GM12878 (cell line): ENCODE measurements around the gene GGT7. TPM values are rescaled to one million over a fixed set of nuclear protein-coding genes. Genes with fewer than 3 reads are reported as not detected.
A peak's percentile ranks its signal among the peaks of the same experiment; 100 is the strongest.

Source experiments
- BHLHE40 ChIP-seq, 2 experiments: fragments of 450-650 bp in 1 of 2; IDR thresholded peaks; 2 replicates each; pipeline ENCODE4 v1.6.1; 2011 to 2017; ENCODE audit warnings: low read depth in 2 of 2, borderline replicate concordance in 1 of 2, improper control_type of control experiment in 1 of 2, low read length in 1 of 2, mild to moderate bottlenecking in 1 of 2
- CHD4 ChIP-seq: fragments of 200-600 bp; sonication (generic); IDR thresholded peaks from 2 replicates; pipeline ENCODE4 v1.6.1; 2016; ENCODE audit warnings: mild to moderate bottlenecking
- HDAC2 ChIP-seq: fragments of 200-600 bp; sonication (generic); IDR thresholded peaks from 2 replicates; pipeline ENCODE4 v1.6.1; 2017
- HDGF ChIP-seq: fragments of 450-650 bp; IDR thresholded peaks from 2 replicates; pipeline ENCODE4 v1.6.1; 2016; ENCODE audit warnings: antibody characterized with exemption
- IKZF1 ChIP-seq: fragments of 450-650 bp; conservative IDR thresholded peaks from 2 replicates; pipeline ENCODE4 v1.6.1; 2017; ENCODE audit warnings: antibody characterized with exemption, mild to moderate bottlenecking
- LARP7 ChIP-seq: fragments of 450-650 bp; IDR thresholded peaks from 2 replicates; pipeline ENCODE4 v1.6.1; 2017; ENCODE audit warnings: mild to moderate bottlenecking
- MEF2A ChIP-seq: IDR thresholded peaks from 2 replicates; pipeline ENCODE4 v1.6.1; 2011; ENCODE audit warnings: low read depth, mild to moderate bottlenecking, low read length, moderate library complexity; ENCODE audit not compliant: insufficient read depth
- NBN ChIP-seq: fragments of 450-650 bp; IDR thresholded peaks from 2 replicates; pipeline ENCODE4 v1.6.1; 2016
- NFXL1 ChIP-seq: fragments of 450-650 bp; IDR thresholded peaks from 2 replicates; pipeline ENCODE4 v1.6.1; 2017; ENCODE audit warnings: antibody characterized with exemption, mild to moderate bottlenecking, borderline replicate concordance
- NR2C1 ChIP-seq: fragments of 450-650 bp; IDR thresholded peaks from 2 replicates; pipeline ENCODE4 v1.6.1; 2017; ENCODE audit warnings: antibody characterized with exemption, mild to moderate bottlenecking, moderate library complexity
- POLR2AphosphoS5 ChIP-seq: IDR thresholded peaks from 2 replicates; pipeline ENCODE4 v1.6.1; 2011; ENCODE audit warnings: mild to moderate bottlenecking, low read length, inconsistent platforms
- RB1 ChIP-seq: fragments of 450-650 bp; formaldehyde crosslinking; IDR thresholded peaks from 2 replicates; pipeline ENCODE4 v1.6.1; 2017; ENCODE audit warnings: mild to moderate bottlenecking, borderline replicate concordance
- RBBP5 ChIP-seq: fragments of 200-600 bp; sonication (generic); conservative IDR thresholded peaks from 2 replicates; pipeline ENCODE4 v1.6.1; 2016
- SMC3 ChIP-seq: IDR thresholded peaks from 2 replicates; pipeline ENCODE4 v1.6.1; 2011; ENCODE audit warnings: low read length, improper control_type of control experiment, borderline replicate concordance
- TCF12 ChIP-seq: IDR thresholded peaks from 2 replicates; pipeline ENCODE4 v1.6.1; 2011; ENCODE audit warnings: low read depth, mild to moderate bottlenecking, low read length
- WRNIP1 ChIP-seq: IDR thresholded peaks from 2 replicates; pipeline ENCODE4 v1.6.1; 2011; ENCODE audit warnings: low read depth, low read length, improper control_type of control experiment, borderline replicate concordance
- ZNF274 ChIP-seq: IDR thresholded peaks from one replicate; pipeline ENCODE4 v1.8.0; 2011; ENCODE audit not compliant: insufficient read length, insufficient read depth
- polyA plus RNA-seq, 11 experiments: library from polyadenylated mRNA; depleted of rRNA in 4 of 11; unstranded in 6 of 11; stranded (reverse) in 5 of 11; fragments of >200 nt; fragmentation: Nextera tagmentation in 4 of 11; fragmentation: Illumina TruSeq in 1 of 11; extraction: Ambion mirVana in 4 of 11; extraction: Trizol in 1 of 11; gene quantifications; 1 replicate in 1 of 11; 2 replicates in 10 of 11; pipeline versions ENCODE4 v1.2.1 to v1.2.3, GENCODE V29; 2011 to 2016; ENCODE audit warnings: inconsistent platforms in 2 of 11, missing spikeins in 2 of 11, low read depth in 1 of 11
- total RNA-seq, 4 experiments: library from RNA; depleted of rRNA in 3 of 4; stranded (reverse); fragments of >200 nt in 3 of 4; fragmentation: Illumina TruSeq in 1 of 4; extraction: Trizol in 1 of 4; gene quantifications; 2 replicates each; pipeline versions ENCODE4 v1.2.1 to v1.2.3, GENCODE V29; 2013 to 2021
- TF ChIP-seq, protein P1 (sequence below): fragments of 450-650 bp; formaldehyde crosslinking; IDR thresholded peaks from 2 replicates; pipeline ENCODE4 v1.4.0; 2022; ENCODE audit warnings: mild to moderate bottlenecking, moderate library complexity
- TF ChIP-seq, protein P2 (sequence below): fragments of 450-650 bp; IDR thresholded peaks from 2 replicates; pipeline ENCODE4 v1.6.1; 2016; ENCODE audit warnings: mild to moderate bottlenecking
- TF ChIP-seq, protein P3 (sequence below): fragments of 450-650 bp; IDR thresholded peaks from 2 replicates; pipeline ENCODE4 v1.6.1; 2017; ENCODE audit warnings: borderline replicate concordance
- TF ChIP-seq, protein P4 (sequence below): IDR thresholded peaks from 2 replicates; pipeline ENCODE4 v1.6.1; 2011; ENCODE audit warnings: mild to moderate bottlenecking, low read depth, low read length, moderate library complexity; ENCODE audit not compliant: insufficient replicate concordance
- TF ChIP-seq, protein P5 (sequence below), 3 experiments: IDR thresholded peaks in 2 of 3; conservative IDR thresholded peaks in 1 of 3; 2 replicates each; pipeline ENCODE4 v1.5.1; 2011; ENCODE audit warnings: low read depth in 3 of 3, low read length in 3 of 3, mild to moderate bottlenecking in 3 of 3, control low read depth in 2 of 3, moderate library complexity in 2 of 3, inconsistent platforms in 1 of 3, mixed read lengths in 1 of 3; ENCODE audit not compliant: control insufficient read depth in 2 of 3, insufficient read depth in 1 of 3; ENCODE audit errors: extremely low read depth in 1 of 3

The GGT7 gene
- total and polyA plus RNA-seq, 10 of the 15 experiments (the other 5 are each of a cell fraction or from before 2014, with no cell fraction given): 0.02 to 14.7 (median 5.3) TPM

DNA sequence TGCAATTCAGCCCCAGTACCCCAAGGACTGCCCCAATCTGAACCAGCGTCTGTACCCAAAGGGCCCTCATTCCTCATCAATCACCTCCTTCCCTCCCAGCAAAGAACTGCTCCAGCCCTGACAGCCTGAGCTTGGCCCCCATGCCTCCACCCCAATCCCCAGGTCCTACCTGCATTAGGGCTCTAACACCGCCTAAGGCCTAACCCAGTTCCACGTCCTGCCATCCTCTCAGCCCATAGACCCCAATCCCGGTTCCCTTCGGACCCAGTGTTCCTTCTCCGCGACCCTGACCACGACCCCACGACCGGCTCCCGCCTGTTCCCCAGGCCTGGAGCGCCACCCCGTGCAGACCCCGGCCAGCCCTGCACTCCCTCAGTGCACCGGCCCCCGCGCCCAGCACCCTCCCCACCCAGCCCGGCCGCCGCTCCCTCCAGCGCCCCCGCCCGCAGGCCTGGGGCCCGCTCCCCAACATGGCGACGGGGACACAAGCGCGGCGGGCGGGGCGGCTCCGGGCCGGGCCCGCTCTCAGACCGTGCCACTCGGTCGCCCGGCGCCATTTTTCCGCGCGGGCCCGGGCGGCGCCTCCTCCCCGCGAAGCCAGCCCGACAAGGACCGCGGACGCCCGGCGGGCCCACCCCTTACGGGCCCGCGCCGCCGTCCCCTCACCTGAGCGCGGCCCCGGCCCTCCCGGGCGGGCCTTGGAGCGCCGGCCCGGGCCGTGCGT is 47.7 kb downstream of the GGT7 start (continued):
- no peak for TF ChIP-seq RBBP5
- TF ChIP-seq POLR2AphosphoS5: no peak
- no peak for TF ChIP-seq SMC3
- no peak for TF ChIP-seq WRNIP1
- no peak for TF ChIP-seq MEF2A
- TF ChIP-seq TCF12: no peak
- peak; percentile 15 to 79; a peak in 2 of 4 replicates for TF ChIP-seq BHLHE40 (IDR thresholded peaks at IDR 0.05; ENCODE audit: borderline replicate concordance in 1 of 2, low read depth in 2 of 2, low read length in 1 of 2)
- TF ChIP-seq CHD4: no peak
- no peak for TF ChIP-seq NFXL1
- TF ChIP-seq, protein P1, sequence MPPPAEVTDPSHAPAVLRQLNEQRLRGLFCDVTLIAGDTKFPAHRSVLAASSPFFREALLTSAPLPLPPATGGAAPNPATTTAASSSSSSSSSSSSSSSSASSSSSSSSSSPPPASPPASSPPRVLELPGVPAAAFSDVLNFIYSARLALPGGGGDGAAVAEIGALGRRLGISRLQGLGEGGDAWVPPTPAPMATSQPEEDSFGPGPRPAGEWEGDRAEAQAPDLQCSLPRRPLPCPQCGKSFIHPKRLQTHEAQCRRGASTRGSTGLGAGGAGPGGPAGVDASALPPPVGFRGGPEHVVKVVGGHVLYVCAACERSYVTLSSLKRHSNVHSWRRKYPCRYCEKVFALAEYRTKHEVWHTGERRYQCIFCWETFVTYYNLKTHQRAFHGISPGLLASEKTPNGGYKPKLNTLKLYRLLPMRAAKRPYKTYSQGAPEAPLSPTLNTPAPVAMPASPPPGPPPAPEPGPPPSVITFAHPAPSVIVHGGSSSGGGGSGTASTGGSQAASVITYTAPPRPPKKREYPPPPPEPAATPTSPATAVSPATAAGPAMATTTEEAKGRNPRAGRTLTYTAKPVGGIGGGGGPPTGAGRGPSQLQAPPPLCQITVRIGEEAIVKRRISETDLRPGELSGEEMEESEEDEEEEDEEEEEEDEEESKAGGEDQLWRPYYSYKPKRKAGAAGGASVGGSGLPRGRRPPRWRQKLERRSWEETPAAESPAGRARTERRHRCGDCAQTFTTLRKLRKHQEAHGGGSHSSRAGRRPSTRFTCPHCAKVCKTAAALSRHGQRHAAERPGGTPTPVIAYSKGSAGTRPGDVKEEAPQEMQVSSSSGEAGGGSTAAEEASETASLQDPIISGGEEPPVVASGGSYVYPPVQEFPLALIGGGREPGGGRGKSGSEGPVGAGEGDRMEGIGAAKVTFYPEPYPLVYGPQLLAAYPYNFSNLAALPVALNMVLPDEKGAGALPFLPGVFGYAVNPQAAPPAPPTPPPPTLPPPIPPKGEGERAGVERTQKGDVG (CRISPR knock-in tag): no peak
- TF ChIP-seq NBN: peak; percentile 68
- no peak for TF ChIP-seq HDAC2
- no peak for TF ChIP-seq ZNF274
- 0 out of 2 replicates have a peak, but pooled peaks have one; percentile 37 for TF ChIP-seq HDGF
- TF ChIP-seq, protein P2, sequence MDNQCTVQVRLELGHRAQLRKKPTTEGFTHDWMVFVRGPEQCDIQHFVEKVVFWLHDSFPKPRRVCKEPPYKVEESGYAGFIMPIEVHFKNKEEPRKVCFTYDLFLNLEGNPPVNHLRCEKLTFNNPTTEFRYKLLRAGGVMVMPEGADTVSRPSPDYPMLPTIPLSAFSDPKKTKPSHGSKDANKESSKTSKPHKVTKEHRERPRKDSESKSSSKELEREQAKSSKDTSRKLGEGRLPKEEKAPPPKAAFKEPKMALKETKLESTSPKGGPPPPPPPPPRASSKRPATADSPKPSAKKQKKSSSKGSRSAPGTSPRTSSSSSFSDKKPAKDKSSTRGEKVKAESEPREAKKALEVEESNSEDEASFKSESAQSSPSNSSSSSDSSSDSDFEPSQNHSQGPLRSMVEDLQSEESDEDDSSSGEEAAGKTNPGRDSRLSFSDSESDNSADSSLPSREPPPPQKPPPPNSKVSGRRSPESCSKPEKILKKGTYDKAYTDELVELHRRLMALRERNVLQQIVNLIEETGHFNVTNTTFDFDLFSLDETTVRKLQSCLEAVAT: no peak
- TF ChIP-seq, protein P3, sequence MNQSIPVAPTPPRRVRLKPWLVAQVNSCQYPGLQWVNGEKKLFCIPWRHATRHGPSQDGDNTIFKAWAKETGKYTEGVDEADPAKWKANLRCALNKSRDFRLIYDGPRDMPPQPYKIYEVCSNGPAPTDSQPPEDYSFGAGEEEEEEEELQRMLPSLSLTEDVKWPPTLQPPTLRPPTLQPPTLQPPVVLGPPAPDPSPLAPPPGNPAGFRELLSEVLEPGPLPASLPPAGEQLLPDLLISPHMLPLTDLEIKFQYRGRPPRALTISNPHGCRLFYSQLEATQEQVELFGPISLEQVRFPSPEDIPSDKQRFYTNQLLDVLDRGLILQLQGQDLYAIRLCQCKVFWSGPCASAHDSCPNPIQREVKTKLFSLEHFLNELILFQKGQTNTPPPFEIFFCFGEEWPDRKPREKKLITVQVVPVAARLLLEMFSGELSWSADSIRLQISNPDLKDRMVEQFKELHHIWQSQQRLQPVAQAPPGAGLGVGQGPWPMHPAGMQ: no peak
- TF ChIP-seq LARP7: peak; percentile 58; the same call in 1 of the 2 replicates
- TF ChIP-seq, protein P4, sequence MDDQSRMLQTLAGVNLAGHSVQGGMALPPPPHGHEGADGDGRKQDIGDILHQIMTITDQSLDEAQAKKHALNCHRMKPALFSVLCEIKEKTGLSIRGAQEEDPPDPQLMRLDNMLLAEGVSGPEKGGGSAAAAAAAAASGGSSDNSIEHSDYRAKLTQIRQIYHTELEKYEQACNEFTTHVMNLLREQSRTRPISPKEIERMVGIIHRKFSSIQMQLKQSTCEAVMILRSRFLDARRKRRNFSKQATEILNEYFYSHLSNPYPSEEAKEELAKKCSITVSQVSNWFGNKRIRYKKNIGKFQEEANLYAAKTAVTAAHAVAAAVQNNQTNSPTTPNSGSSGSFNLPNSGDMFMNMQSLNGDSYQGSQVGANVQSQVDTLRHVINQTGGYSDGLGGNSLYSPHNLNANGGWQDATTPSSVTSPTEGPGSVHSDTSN: no peak
- TF ChIP-seq NR2C1: no peak
- TF ChIP-seq RB1: peak; percentile 69; the same call in 1 of the 2 replicates
- TF ChIP-seq, protein P5, sequence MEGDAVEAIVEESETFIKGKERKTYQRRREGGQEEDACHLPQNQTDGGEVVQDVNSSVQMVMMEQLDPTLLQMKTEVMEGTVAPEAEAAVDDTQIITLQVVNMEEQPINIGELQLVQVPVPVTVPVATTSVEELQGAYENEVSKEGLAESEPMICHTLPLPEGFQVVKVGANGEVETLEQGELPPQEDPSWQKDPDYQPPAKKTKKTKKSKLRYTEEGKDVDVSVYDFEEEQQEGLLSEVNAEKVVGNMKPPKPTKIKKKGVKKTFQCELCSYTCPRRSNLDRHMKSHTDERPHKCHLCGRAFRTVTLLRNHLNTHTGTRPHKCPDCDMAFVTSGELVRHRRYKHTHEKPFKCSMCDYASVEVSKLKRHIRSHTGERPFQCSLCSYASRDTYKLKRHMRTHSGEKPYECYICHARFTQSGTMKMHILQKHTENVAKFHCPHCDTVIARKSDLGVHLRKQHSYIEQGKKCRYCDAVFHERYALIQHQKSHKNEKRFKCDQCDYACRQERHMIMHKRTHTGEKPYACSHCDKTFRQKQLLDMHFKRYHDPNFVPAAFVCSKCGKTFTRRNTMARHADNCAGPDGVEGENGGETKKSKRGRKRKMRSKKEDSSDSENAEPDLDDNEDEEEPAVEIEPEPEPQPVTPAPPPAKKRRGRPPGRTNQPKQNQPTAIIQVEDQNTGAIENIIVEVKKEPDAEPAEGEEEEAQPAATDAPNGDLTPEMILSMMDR (IDR thresholded peaks at IDR 0.05 in 2 of 3, conservative IDR thresholded peaks at IDR 0.05 in 1 of 3; ENCODE audit: control insufficient read depth in 2 of 3, extremely low read depth in 1 of 3, insufficient read depth in 1 of 3, low read depth in 3 of 3, low read length in 3 of 3): peak in 1 of 3 experiments; percentile 5; a peak in 1 of 6 replicates
- TF ChIP-seq IKZF1: peak; percentile 72
